K562 (cell line): ENCODE data around the gene PRRT2. TPM values are rescaled to one million over a fixed set of nuclear protein-coding genes. Genes with fewer than 3 reads are reported as not detected.

ENCODE experiments used
- CEBPG ChIP-seq, 3 experiments: fragments of 200-800 bp in 1 of 3; sonication (Bioruptor generic) in 1 of 3; sonication (generic) in 1 of 3; formaldehyde crosslinking in 1 of 3; IDR thresholded peaks in 2 of 3; conservative IDR thresholded peaks in 1 of 3; 2 replicates each; pipeline versions ENCODE4 v1.6.1 to v1.8.0; 2016 to 2022; ENCODE audit warnings: missing compliant biosample characterization in 2 of 3, missing genetic modification characterization in 2 of 3, mild to moderate bottlenecking in 1 of 3, missing genetic modification reagents in 1 of 3
- DIDO1 ChIP-seq: fragments of 450-650 bp; IDR thresholded peaks from 2 replicates; pipeline ENCODE4 v1.6.1; 2016; ENCODE audit warnings: low read depth, missing biosample characterization, missing genetic modification characterization
- E2F6 ChIP-seq, 2 experiments: IDR thresholded peaks; 2 replicates each; pipeline ENCODE4 v1.6.1; 2011; ENCODE audit warnings: borderline replicate concordance in 1 of 2, control low read depth in 1 of 2, low read depth in 1 of 2, low read length in 1 of 2, mild to moderate bottlenecking in 1 of 2, mixed read lengths in 1 of 2, moderate library complexity in 1 of 2; ENCODE audit not compliant: insufficient read depth in 1 of 2, insufficient read length in 1 of 2, poor library complexity in 1 of 2, severe bottlenecking in 1 of 2; ENCODE audit errors: extremely low read depth in 1 of 2
- GATAD2A ChIP-seq: fragments of 450-650 bp; IDR thresholded peaks from 2 replicates; pipeline ENCODE4 v1.6.1; 2017
- GATAD2B ChIP-seq: fragments of 450-650 bp; IDR thresholded peaks from 2 replicates; pipeline ENCODE4 v1.6.1; 2017; ENCODE audit warnings: mild to moderate bottlenecking, borderline replicate concordance
- JUNB ChIP-seq: fragments of 450-650 bp; formaldehyde crosslinking; conservative IDR thresholded peaks from 2 replicates; pipeline ENCODE4 v1.4.0; 2020; ENCODE audit warnings: mild to moderate bottlenecking
- MECOM ChIP-seq: fragments of 250-450 bp; sonication (Bioruptor Pico); IDR thresholded peaks from 2 replicates; pipeline ENCODE4 v1.8.0; 2022; ENCODE audit warnings: inconsistent platforms
- SNAPC5 ChIP-seq: fragments of 250-450 bp; sonication (Bioruptor Pico); IDR thresholded peaks from 2 replicates; pipeline ENCODE4 v1.8.0; 2021; ENCODE audit warnings: moderate library complexity, mild to moderate bottlenecking, inconsistent platforms
- TAF9B ChIP-seq: fragments of 450-650 bp; IDR thresholded peaks from 2 replicates; pipeline ENCODE4 v1.6.1; 2018; ENCODE audit warnings: mild to moderate bottlenecking; ENCODE audit not compliant: partially characterized antibody
- TGIF2 ChIP-seq: sonication (generic); formaldehyde crosslinking; IDR thresholded peaks from 2 replicates; pipeline ENCODE4 v1.8.1; 2022; ENCODE audit warnings: mild to moderate bottlenecking, missing genetic modification reagents, moderate library complexity
- ZC3H8 ChIP-seq: fragments of 450-650 bp; IDR thresholded peaks from 2 replicates; pipeline ENCODE4 v1.6.1; 2017
- ZNF121 ChIP-seq: sonication (generic); formaldehyde crosslinking; conservative IDR thresholded peaks from 2 replicates; pipeline ENCODE4 v1.8.0; 2022; ENCODE audit warnings: missing genetic modification reagents
- ZNF766 ChIP-seq: fragments of 200-800 bp; sonication (Bioruptor generic); conservative IDR thresholded peaks from 2 replicates; pipeline ENCODE4 v1.6.1; 2016; ENCODE audit warnings: missing genetic modification characterization, missing compliant biosample characterization
- polyA plus RNA-seq, 8 experiments: library from polyadenylated mRNA; depleted of rRNA in 4 of 8; stranded (reverse) in 5 of 8; unstranded in 3 of 8; fragments of >200 nt; fragmentation: Nextera tagmentation in 2 of 8; fragmentation: Illumina TruSeq in 1 of 8; extraction: Ambion mirVana in 2 of 8; extraction: Trizol in 1 of 8; gene quantifications; 2 replicates each; pipeline versions ENCODE4 v1.2.1 to v1.2.3, GENCODE V29; 2011 to 2014; ENCODE audit warnings: inconsistent platforms in 1 of 8, missing spikeins in 1 of 8
- total RNA-seq, 7 experiments: library from RNA; depleted of rRNA in 6 of 7; stranded (reverse); fragments of >200 nt in 6 of 7; fragmentation: Illumina TruSeq in 2 of 7; extraction: Trizol in 2 of 7; gene quantifications; 2 replicates each; pipeline versions ENCODE4 v1.2.1 to v1.2.3, GENCODE V29; 2011 to 2021; ENCODE audit warnings: low replicate concordance in 1 of 7
- TF ChIP-seq, protein P1 (sequence below): fragments of 250-450 bp; sonication (Bioruptor Pico); IDR thresholded peaks from 2 replicates; pipeline ENCODE4 v1.8.0; 2021; ENCODE audit warnings: borderline replicate concordance, mild to moderate bottlenecking, moderate library complexity; ENCODE audit not compliant: poor library complexity, severe bottlenecking
- TF ChIP-seq, protein P2 (sequence below): sonication (generic); formaldehyde crosslinking; IDR thresholded peaks from 2 replicates; pipeline ENCODE4 v1.8.1; 2023; ENCODE audit warnings: mild to moderate bottlenecking, missing genetic modification reagents
- TF ChIP-seq, protein P3 (sequence below): IDR thresholded peaks from 3 replicates; pipeline ENCODE4 v1.6.1; 2011; ENCODE audit warnings: borderline replicate concordance, mild to moderate bottlenecking; ENCODE audit not compliant: insufficient read length, insufficient read depth
- TF ChIP-seq, protein P4 (sequence below): sonication (generic); formaldehyde crosslinking; IDR thresholded peaks from 2 replicates; pipeline ENCODE4 v1.4.0; 2020; ENCODE audit warnings: mild to moderate bottlenecking, missing genetic modification reagents

PRRT2 gene
- total and polyA plus RNA-seq, 9 of the 15 experiments (the other 6 are each of a cell fraction or from before 2014, with no cell fraction given), result 0.11 to 1.0 (median 0.42) TPM; not detected in 2

DNA sequence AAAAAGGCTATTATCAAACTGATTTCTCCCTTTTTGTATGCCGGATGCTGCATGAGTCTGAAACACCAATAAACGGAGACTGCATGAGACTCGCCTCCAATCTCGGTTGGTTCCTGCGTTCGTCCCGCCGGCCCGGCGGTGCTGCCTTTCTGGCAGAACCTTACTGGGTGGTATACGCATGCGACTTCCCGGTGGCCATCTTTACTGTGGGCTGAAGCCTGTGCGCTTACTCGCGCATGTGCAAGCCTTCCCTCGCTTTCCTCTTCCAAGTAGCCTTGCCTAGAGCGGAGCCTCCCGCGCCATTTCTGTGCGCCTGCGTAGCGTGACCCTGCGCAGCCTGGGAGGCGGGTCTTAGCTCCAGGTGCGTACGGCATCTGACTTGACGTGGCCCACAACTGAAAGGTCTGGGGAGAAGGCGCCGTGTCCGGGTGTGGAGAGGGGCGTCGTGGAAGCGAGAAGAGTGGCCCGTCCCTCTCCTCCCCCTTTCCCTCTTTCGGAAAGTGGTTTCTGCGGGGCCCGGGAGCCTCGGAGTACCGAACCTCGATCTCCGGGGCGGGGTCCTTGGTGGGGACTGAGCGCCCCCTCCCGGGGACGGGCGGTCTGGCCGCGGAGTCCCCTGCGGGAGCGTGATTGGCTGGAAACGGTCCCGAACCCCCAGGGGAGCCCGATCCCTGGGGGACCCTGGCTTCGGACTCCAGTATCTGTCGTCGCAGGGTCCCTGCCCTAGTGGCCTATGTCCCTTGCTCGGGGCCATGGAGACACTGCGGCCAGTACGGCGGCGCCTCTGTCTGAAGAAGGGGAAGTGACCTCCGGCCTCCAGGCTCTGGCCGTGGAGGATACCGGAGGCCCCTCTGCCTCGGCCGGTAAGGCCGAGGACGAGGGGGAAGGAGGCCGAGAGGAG, 4.0 kb downstream of the PRRT2 start, which contains the start of gene PAGR1 (continued):
- TF ChIP-seq, protein P1, sequence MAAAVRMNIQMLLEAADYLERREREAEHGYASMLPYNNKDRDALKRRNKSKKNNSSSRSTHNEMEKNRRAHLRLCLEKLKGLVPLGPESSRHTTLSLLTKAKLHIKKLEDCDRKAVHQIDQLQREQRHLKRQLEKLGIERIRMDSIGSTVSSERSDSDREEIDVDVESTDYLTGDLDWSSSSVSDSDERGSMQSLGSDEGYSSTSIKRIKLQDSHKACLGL (CRISPR knock-in tag), result no peak
- TF ChIP-seq ZNF766 (CRISPR knock-in tag) (0 out of 2 replicates have a peak, but pooled peaks have one; percentile 24), TAF9B (peak; percentile 64), CEBPG (CRISPR knock-in tag; IDR thresholded peaks at IDR 0.05) (no peak), CEBPG (tag; conservative IDR thresholded peaks at IDR 0.05 in 1 of 2, IDR thresholded peaks at IDR 0.05 in 1 of 2) (no peak), MECOM (CRISPR knock-in tag) (no peak), ZC3H8 (no peak), TGIF2 (no peak), JUNB (CRISPR knock-in tag) (no peak), GATAD2B (no peak; the same call in 1 of the 2 replicates), ZNF121 (CRISPR knock-in tag) (peak; percentile 62), SNAPC5 (CRISPR knock-in tag) (no peak), GATAD2A (no peak; the same call in 1 of the 2 replicates), E2F6 (IDR thresholded peaks at IDR 0.05; ENCODE audit: borderline replicate concordance in 1 of 2, extremely low read depth in 1 of 2, insufficient read depth in 1 of 2, insufficient read length in 1 of 2, low read depth in 1 of 2, low read length in 1 of 2, poor library complexity in 1 of 2, severe bottlenecking in 1 of 2) (peak; percentile 85 to 87), DIDO1 (peak; percentile 59; the same call in 1 of the 2 replicates)
- TF ChIP-seq, protein P2, sequence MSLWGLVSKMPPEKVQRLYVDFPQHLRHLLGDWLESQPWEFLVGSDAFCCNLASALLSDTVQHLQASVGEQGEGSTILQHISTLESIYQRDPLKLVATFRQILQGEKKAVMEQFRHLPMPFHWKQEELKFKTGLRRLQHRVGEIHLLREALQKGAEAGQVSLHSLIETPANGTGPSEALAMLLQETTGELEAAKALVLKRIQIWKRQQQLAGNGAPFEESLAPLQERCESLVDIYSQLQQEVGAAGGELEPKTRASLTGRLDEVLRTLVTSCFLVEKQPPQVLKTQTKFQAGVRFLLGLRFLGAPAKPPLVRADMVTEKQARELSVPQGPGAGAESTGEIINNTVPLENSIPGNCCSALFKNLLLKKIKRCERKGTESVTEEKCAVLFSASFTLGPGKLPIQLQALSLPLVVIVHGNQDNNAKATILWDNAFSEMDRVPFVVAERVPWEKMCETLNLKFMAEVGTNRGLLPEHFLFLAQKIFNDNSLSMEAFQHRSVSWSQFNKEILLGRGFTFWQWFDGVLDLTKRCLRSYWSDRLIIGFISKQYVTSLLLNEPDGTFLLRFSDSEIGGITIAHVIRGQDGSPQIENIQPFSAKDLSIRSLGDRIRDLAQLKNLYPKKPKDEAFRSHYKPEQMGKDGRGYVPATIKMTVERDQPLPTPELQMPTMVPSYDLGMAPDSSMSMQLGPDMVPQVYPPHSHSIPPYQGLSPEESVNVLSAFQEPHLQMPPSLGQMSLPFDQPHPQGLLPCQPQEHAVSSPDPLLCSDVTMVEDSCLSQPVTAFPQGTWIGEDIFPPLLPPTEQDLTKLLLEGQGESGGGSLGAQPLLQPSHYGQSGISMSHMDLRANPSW, result no peak; the same call in 1 of the 2 replicates
- TF ChIP-seq, protein P3, sequence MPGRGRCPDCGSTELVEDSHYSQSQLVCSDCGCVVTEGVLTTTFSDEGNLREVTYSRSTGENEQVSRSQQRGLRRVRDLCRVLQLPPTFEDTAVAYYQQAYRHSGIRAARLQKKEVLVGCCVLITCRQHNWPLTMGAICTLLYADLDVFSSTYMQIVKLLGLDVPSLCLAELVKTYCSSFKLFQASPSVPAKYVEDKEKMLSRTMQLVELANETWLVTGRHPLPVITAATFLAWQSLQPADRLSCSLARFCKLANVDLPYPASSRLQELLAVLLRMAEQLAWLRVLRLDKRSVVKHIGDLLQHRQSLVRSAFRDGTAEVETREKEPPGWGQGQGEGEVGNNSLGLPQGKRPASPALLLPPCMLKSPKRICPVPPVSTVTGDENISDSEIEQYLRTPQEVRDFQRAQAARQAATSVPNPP, result no peak
- TF ChIP-seq, protein P4, sequence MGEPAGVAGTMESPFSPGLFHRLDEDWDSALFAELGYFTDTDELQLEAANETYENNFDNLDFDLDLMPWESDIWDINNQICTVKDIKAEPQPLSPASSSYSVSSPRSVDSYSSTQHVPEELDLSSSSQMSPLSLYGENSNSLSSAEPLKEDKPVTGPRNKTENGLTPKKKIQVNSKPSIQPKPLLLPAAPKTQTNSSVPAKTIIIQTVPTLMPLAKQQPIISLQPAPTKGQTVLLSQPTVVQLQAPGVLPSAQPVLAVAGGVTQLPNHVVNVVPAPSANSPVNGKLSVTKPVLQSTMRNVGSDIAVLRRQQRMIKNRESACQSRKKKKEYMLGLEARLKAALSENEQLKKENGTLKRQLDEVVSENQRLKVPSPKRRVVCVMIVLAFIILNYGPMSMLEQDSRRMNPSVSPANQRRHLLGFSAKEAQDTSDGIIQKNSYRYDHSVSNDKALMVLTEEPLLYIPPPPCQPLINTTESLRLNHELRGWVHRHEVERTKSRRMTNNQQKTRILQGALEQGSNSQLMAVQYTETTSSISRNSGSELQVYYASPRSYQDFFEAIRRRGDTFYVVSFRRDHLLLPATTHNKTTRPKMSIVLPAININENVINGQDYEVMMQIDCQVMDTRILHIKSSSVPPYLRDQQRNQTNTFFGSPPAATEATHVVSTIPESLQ (CRISPR knock-in tag), result no peak
